ENCODE data around the gene MYCL. TPM values are rescaled to one million over a fixed set of nuclear protein-coding genes. Genes with fewer than 3 reads are reported as not detected.

MYCL gene
- total RNA-seq, 1 donor from 2014 or later, result 2.6 TPM

DNA sequence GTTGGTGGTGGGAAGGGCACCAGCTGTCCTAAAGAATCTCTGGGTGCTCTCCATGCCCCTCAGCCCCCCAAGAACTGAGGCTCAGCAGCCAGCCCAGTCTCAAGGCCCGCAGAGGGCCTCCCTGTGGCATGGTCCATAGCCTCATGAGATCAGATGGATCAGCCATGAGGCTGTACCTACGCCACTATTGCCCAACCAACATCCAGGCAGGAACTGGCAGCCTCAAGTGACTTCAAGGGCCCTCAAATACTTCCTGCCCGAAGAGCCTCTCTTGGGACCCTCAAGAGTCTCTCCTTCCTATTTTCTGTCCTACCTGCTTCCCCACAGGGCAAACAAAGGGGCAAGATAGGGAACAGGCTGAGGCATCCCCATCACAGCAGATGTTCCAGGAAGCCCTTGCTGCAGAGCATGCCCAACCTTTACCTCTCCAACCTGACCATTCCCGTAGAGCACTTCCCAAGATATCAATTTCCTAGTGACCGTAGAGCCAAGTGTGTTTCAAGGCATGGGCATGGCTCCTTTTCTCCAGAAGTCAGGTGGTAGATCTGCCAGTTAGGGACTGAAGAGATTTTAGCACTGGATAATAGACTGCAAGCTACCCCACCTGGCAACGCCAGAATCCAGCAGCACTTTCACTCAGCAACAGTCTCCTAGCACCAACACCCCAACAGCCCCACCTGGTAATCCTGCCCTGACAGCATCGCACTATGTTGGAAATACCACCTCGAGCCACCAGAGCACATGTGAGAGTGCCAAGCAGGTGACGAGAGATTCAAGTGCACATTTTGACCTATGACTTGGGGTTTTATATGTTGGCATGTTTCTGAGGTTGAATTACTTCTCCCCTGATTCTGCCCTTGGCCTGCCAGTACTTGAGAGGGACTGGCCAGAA lies 39.5 kb upstream of the MYCL start:
- no peak overlapping the region for H3K4me3 ChIP-seq (ENCODE audit: low read depth, low read length)
- TF ChIP-seq, protein P1, sequence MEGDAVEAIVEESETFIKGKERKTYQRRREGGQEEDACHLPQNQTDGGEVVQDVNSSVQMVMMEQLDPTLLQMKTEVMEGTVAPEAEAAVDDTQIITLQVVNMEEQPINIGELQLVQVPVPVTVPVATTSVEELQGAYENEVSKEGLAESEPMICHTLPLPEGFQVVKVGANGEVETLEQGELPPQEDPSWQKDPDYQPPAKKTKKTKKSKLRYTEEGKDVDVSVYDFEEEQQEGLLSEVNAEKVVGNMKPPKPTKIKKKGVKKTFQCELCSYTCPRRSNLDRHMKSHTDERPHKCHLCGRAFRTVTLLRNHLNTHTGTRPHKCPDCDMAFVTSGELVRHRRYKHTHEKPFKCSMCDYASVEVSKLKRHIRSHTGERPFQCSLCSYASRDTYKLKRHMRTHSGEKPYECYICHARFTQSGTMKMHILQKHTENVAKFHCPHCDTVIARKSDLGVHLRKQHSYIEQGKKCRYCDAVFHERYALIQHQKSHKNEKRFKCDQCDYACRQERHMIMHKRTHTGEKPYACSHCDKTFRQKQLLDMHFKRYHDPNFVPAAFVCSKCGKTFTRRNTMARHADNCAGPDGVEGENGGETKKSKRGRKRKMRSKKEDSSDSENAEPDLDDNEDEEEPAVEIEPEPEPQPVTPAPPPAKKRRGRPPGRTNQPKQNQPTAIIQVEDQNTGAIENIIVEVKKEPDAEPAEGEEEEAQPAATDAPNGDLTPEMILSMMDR (conservative IDR thresholded peaks at IDR 0.05; ENCODE audit: low read depth, low read length), result no peak
- DNase-seq (ENCODE audit: low read depth), result no peak

DNA sequence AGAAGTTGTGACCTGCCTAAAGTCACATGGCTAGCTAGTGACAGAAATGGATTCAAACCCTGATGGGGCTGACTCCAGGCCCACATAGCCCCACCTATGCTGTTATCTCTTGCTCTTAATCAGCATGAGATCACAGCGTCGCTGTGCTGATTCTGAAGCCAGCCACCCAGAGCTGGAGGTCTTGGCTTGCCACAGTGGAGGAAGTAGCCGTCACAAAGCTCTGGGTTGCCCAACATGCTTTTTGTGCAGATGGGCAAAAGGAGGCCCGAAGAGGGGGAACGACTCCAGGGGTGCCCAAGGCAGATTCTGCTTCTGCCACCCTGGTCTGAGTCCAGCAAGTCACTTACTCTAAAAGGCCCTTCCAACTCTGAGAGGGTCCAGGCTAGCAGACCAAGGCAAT lies 38.5 kb upstream of the MYCL start:
- no peak for DNase-seq (ENCODE audit: low read depth)
- TF ChIP-seq, protein P1 (conservative IDR thresholded peaks at IDR 0.05; ENCODE audit: low read depth, low read length), result no peak
- no peak overlapping the region for H3K4me3 ChIP-seq (ENCODE audit: low read depth, low read length)

DNA sequence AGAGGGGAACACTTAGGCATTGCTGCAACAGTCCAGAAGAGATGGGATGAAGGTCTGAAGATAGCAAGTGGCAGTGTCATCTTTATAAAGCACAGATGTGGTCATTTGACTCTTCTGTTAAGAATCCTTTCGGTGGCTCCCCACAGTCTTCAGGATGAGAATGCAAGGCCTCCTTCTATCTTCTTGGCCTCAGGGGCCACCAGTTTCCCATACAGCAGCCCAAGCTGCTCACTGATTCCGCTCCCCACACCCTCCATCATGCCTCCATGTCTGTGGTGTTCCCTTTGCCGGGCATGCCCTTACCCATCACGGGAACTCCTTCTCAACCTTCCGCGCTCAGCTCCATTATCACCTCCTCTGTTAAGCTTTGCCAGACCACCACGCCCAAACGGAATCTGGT lies 37.1 kb upstream of the MYCL start:
- TF ChIP-seq, protein P1 (conservative IDR thresholded peaks at IDR 0.05; ENCODE audit: low read depth, low read length), result no peak
- no peak overlapping the region for H3K4me3 ChIP-seq (ENCODE audit: low read depth, low read length)
- DNase-seq (ENCODE audit: low read depth), result no peak

DNA sequence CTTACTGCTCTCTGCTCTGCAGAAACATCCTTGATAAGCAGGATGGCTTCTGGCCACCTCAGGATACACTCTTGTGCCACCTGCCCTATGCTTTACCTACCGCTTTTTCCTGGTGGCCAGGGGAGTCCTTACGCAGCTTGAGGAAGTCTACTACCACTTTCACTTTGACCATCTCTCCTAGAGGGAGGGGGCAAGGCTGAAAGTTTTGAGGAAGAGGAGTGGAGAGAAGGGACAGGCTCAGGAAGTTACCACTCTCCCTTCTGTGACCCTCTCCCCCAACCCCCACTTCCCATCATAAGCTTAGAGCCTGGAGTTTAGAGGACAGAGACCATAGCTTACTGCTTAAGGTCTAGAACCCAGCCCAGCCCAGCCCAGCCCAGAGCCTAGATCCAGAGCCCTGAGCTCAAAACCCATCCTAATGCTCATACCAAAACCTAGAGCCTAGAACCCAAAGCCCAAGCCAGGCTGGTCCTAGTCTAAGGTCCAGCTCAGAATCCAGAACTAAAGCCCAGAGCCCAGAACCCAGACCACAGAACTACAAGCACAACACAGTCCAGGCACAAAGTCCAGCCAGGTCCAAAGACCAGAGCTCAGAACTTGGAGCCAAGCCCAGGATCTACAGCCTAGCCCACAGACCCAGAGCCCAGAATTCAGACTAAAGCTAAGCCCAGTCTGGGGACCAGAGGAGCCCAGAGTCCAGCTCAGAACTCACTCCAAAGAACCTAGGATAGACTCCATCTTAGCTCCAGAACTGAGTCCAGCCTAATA lies 35.2 kb upstream of the MYCL start:
- TF ChIP-seq, protein P1 (conservative IDR thresholded peaks at IDR 0.05; ENCODE audit: low read depth, low read length), result no peak
- DNase-seq (ENCODE audit: low read depth), result no peak
- no peak overlapping the region for H3K4me3 ChIP-seq (ENCODE audit: low read depth, low read length)

DNA sequence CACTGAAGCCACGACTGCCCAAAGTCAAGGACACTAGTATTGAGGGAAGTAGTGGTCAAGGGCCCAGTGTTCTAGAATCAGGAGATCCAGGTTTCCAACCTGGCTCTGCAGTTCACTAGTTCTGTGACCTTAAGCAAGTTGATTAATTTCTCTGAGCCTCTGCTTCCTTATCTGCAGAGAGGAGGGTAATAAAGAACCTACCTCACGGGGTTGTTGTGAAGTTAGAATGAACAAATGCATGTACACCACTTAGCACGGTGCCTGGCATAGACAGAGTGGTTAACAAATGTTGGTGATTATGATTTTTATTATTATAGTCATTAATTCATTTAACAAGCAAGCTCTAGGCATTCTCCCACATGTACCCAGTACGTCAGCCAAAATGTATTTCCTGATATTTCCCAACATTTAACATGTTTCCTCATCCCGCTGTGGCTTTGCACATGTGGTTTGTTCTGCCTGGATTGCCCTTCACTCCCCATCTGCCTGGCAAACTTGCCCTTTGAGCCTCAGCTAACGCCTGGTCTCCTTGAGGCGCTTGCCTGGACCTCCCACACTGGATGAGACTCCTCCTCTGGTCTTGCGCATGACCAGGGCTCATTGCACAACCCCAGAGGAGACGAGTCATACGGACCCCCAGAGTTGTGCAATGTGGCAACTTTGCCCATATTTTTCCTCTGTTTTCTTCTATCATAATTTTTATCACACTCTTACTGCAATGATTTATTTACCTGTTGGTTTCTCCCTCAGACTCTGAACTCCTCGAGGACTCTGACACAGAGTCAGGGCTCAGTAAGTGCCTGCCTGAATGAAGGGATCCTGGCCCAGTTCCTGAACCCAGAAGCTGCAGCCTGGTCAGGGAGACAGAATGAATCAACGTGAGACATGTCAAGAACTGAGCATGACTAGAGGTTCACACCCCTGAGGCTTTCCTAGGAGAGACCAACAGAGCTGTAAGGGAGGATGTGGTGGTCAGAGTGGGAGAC lies 32.5 kb upstream of the MYCL start:
- DNase-seq (ENCODE audit: low read depth), result peak; percentile 97
- TF ChIP-seq, protein P1 (conservative IDR thresholded peaks at IDR 0.05; ENCODE audit: low read depth, low read length), result no peak
- no peak overlapping the region for H3K4me3 ChIP-seq (ENCODE audit: low read depth, low read length)

DNA sequence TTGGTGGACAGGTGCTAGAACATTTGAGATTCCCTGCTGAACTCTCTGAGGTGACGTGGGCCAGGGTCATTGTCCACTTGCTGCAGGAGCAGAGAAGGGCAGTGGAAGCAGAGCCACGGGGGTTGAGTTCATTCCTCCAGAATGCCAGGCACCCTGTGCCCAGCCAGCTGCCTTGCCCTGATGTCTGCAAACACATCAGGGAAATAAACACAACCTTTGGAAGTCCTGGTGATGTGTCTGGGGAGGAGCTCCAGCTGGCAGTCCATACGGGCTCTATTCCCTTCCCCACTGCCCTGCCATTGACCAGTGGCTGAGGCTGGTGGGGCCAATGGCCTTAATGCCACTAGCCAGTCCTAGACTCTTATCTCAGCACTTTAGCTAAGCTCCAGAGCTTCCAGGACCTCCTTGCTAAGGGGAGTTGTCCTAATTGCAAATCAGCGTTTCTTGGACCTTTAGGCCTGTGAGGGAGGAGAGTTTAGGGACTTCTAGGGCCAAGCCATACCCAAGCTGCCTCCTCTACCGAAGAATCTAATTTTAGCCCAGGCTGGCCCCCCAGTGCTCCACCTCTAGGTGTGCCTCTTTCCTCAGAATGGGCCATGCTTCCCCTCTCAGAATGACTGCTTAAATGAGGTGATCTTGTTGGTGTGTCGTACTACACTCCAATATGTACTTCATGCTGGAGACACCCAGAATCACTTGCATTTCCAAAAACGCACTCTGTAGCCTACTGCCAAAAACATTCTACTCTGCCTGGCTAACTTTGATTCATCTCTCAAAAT lies 27.3 kb upstream of the MYCL start:
- no peak for DNase-seq (ENCODE audit: low read depth)
- TF ChIP-seq, protein P1 (conservative IDR thresholded peaks at IDR 0.05; ENCODE audit: low read depth, low read length), result no peak
- H3K4me3 ChIP-seq (ENCODE audit: low read depth, low read length), result no peak overlapping the region
